ENCODE measurements around the gene SECTM1.

SECTM1 gene

DNA sequence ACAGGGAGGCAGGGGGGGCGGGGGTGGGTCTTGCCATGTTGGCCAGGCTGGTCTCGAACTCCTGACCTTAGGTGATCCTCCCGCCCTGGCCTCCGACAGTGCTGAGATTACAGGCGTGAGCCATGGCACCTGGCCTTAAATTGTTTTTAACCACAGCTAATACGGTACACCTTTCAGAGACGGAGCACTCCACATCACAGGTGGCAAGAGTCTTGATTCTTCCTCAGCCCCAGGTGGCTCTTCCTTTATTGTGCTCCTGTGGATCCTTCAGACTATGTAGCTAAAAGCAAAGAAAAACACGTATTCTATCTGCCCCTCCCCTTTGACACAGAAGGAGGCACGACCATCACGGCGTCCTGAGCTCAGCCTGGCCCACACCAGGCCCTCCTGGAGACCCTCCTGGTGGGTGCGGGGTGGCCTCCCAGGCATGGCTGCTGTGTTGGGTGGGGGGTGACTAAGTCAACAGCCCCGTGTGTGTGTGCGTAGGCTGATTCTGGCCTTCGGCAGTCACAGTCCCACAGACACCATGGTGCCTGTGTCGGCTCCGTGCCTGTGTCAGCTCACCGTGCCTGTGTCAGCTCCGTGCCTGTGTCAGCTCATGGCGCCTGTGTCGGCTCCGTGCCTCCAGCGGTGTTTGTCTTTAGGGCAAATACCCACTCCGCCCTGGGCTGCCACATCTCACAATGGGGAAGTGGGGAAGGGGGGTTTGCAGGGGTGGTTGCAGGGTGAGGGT lies 10.8 kb upstream of the SECTM1 start:
- TF ChIP-seq, protein P1, sequence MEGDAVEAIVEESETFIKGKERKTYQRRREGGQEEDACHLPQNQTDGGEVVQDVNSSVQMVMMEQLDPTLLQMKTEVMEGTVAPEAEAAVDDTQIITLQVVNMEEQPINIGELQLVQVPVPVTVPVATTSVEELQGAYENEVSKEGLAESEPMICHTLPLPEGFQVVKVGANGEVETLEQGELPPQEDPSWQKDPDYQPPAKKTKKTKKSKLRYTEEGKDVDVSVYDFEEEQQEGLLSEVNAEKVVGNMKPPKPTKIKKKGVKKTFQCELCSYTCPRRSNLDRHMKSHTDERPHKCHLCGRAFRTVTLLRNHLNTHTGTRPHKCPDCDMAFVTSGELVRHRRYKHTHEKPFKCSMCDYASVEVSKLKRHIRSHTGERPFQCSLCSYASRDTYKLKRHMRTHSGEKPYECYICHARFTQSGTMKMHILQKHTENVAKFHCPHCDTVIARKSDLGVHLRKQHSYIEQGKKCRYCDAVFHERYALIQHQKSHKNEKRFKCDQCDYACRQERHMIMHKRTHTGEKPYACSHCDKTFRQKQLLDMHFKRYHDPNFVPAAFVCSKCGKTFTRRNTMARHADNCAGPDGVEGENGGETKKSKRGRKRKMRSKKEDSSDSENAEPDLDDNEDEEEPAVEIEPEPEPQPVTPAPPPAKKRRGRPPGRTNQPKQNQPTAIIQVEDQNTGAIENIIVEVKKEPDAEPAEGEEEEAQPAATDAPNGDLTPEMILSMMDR (conservative IDR thresholded peaks at IDR 0.05; ENCODE audit: control insufficient read depth, insufficient read depth, low read depth, low read length) = no peak
- no peak overlapping the region for H3K4me3 ChIP-seq (ENCODE audit: control insufficient read depth, low read depth, low read length)
- DNase-seq (ENCODE audit: low read depth) = no peak

DNA sequence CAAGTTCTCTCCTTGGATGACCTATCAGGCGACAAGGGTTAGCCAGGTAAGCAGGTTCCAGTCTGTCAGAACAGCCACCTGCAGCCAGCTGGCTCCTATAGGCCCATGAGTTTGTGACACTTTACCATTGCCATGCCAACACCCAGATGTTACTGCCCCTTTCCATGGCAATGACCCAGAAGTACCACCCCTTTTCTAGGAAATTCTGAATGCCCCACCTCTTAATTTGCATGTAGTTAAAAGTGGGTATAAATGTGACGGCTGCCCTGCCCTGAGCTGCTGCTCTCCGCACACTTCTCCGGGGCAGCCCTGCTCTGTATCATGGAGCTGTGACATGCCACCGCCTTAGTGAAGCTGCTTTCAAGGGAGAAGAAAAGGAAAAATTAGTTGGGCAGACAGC lies 10.0 kb upstream of the SECTM1 start:
- H3K4me3 ChIP-seq (ENCODE audit: control insufficient read depth, low read depth, low read length) = no peak overlapping the region
- DNase-seq (ENCODE audit: low read depth) = no peak
- TF ChIP-seq, protein P1 (conservative IDR thresholded peaks at IDR 0.05; ENCODE audit: control insufficient read depth, insufficient read depth, low read depth, low read length) = no peak

DNA sequence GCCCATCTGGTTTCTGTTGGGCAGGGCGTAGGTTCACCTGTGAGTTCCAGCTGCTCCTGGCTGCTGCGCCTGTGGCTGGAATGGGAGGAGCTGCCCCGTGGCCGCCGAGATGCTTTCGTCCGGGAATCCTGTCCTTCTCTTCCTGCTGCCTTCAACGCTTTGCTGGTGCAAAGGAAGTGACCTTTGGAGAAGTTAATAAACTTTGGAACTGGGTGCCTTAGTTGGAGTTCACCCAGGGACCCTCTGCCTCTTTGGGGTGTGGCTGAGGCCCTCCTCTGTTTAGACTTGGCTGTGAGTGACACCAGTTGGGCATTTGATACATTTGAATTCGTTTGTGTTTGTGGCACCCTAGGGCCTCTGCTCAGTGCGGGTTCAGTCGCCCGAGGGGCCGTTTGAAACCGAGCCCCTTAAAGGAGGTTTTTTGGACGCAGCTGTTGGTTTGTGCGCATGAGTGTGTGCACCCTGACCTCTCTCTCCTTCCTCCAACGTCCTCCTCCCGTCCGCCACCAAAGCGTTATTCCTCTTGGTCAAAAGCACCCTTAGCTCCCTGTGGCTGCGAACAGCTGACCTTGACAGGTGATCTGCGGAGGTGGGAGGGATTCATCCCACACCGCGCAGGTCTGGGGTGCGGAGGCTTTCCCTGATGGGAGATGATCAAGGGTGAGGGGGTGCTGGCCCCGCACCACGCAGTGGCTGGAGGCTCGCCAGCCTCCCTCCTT lies 9.0 kb upstream of the SECTM1 start:
- TF ChIP-seq, protein P1 (conservative IDR thresholded peaks at IDR 0.05; ENCODE audit: control insufficient read depth, insufficient read depth, low read depth, low read length) = no peak
- no peak overlapping the region for H3K4me3 ChIP-seq (ENCODE audit: control insufficient read depth, low read depth, low read length)
- no peak for DNase-seq (ENCODE audit: low read depth)

DNA sequence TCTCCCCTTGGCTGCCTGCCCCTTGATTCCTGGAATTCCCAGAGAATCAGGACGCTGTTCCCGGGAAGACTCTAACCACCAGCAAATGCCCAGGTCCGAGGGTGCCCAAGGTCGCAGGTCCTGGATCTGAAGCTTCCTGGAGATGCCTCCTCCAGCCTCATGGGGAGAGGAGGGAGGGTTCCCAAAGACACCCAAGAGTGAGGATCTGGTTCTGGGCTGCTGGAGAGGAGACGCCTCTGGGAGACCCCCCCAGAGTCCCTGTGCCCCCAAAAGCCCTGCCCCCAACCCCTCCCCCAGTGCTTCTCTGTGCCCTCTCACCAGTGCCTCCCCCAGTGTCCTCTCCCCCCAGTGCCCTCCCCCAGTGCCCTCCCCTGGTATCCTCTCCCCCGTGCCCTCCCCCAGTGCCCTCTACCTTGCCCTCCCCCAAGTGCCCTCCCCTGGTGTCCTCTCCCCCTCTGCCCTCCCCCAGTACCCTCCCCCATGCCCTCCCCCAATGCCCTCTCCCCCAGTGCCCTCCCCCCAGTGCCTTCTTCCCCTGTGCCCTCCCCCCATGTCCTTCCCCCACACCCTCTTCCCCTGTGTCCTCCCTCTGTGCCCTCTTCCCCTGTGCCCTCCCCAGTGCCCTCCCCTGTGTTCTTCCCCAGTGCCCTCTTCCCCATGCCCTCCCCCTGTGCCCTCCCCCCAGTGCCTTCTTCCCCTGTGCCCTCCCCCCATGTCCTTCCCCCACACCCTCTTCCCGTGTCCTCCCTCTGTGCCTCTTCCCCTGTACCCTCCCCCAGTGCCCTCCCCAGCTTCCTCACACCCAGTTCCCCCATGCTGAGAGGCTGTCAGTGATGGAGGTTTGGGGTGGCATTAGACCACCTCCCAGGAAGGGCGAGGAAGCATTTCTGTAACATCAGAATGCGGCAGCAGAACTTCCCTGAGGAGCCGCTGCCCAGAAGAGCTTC lies 6.3 kb upstream of the SECTM1 start:
- DNase-seq (ENCODE audit: low read depth) = no peak
- peak overlapping the region; percentile 44 for H3K4me3 ChIP-seq (ENCODE audit: control insufficient read depth, low read depth, low read length)
- TF ChIP-seq, protein P1 (conservative IDR thresholded peaks at IDR 0.05; ENCODE audit: control insufficient read depth, insufficient read depth, low read depth, low read length) = no peak

DNA sequence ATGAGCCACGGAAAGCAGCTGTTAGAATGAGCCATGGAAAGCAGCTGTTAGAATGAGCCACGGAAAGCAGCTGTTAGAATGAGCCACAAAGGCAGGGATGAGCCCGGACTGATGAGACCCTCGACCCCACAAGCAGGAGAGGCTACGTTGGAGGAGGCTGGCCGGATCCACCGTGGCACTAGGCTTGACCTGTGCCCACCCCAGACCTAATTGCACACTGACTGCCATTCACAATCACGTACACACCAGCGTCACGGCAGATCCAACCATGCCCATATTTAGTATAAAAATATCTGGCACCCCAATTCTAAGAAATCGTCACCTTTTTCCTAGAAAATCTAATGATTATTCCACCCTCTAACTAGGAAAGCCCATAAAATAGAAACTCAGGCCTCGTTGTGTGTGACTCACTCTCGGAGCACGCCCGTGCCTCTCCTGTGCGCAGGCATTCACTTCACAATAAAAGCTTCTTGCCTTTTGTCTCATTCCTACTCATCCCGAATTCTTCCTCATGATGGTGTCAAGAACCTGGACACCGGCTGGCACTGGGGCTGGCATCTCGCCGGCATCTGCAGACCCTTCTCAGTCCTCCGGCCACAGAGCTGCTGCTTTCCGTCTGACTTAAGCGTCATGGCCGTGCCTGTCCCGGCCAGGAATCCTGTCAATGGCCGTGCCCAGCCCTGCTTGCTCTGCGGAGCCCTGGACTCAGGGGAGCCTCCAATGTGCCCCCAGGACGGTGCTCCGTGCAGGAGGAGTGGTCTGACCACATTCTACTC lies 5.5 kb upstream of the SECTM1 start:
- TF ChIP-seq, protein P1 (conservative IDR thresholded peaks at IDR 0.05; ENCODE audit: control insufficient read depth, insufficient read depth, low read depth, low read length) = no peak
- H3K4me3 ChIP-seq (ENCODE audit: control insufficient read depth, low read depth, low read length) = peak overlapping the region; percentile 44
- peak; percentile 75 for DNase-seq (ENCODE audit: low read depth)
